Mesendoderm (in vitro differentiated cells): Measurements from ENCODE around the gene KANK2.
A peak's percentile ranks its signal among the peaks of the same experiment; 100 is the strongest.

Experiments used
- DNase-seq: peaks from one replicate; pipeline ENCODE4 v3.0.0; 2013
- H2AK5ac ChIP-seq: 2 replicates; pipeline ENCODE4 v1.6.1; 2013; ENCODE audit warnings: low read length, inconsistent platforms
- H2BK120ac ChIP-seq: 2 replicates; pipeline ENCODE4 v1.6.1; 2013; ENCODE audit warnings: low read depth, mild to moderate bottlenecking, low read length, moderate library complexity, mixed read lengths
- H2BK15ac ChIP-seq: replicated peaks from 2 replicates; pipeline ENCODE4 v1.6.1; 2013; ENCODE audit warnings: low read depth, mild to moderate bottlenecking, moderate library complexity
- H2BK5ac ChIP-seq: 2 replicates; pipeline ENCODE4 v1.6.1; 2013; ENCODE audit warnings: low read length, inconsistent platforms
- H3K18ac ChIP-seq: 2 replicates; pipeline ENCODE4 v1.6.1; 2013; ENCODE audit warnings: mild to moderate bottlenecking, low read length, mixed read lengths
- H3K23ac ChIP-seq: one replicate; pipeline ENCODE4 v1.6.1; 2013; ENCODE audit warnings: low read length
- H3K27ac ChIP-seq: 2 replicates; pipeline ENCODE4 v1.5.1; 2013; ENCODE audit warnings: low read depth, mild to moderate bottlenecking, inconsistent platforms, low read length, moderate library complexity
- H3K27me3 ChIP-seq: 2 replicates; pipeline ENCODE4 v1.6.1; 2013; ENCODE audit warnings: low read length, control low read depth, mild to moderate bottlenecking, inconsistent platforms; ENCODE audit not compliant: insufficient read depth, poor library complexity
- H3K36me3 ChIP-seq: 2 replicates; pipeline ENCODE4 v1.6.1; 2013; ENCODE audit warnings: low read length, inconsistent platforms; ENCODE audit not compliant: control insufficient read depth, insufficient read depth
- H3K4ac ChIP-seq: one replicate; pipeline ENCODE4 v1.6.1; 2013; ENCODE audit warnings: low read depth, mild to moderate bottlenecking, low read length, moderate library complexity
- H3K4me1 ChIP-seq: 2 replicates; pipeline ENCODE4 v1.6.1; 2013; ENCODE audit warnings: low read depth, low read length, inconsistent platforms; ENCODE audit not compliant: control insufficient read depth
- H3K4me2 ChIP-seq: 2 replicates; pipeline ENCODE4 v1.6.1; 2013; ENCODE audit warnings: low read length
- H3K4me3 ChIP-seq: 2 replicates; pipeline ENCODE4 v1.5.1; 2013; ENCODE audit warnings: mild to moderate bottlenecking, low read length
- H3K56ac ChIP-seq: one replicate; pipeline ENCODE4 v1.6.1; 2013; ENCODE audit warnings: low read length
- H3K79me1 ChIP-seq: 2 replicates; pipeline ENCODE4 v1.6.1; 2013; ENCODE audit warnings: low read length, inconsistent platforms
- H3K79me2 ChIP-seq: 2 replicates; pipeline ENCODE4 v1.6.1; 2013; ENCODE audit warnings: mild to moderate bottlenecking, low read length; ENCODE audit not compliant: control insufficient read depth, insufficient read depth
- H3K9ac ChIP-seq: 2 replicates; pipeline ENCODE4 v1.6.1; 2013; ENCODE audit warnings: low read length, inconsistent platforms
- H4K5ac ChIP-seq: one replicate; pipeline ENCODE4 v1.6.1; 2013; ENCODE audit warnings: low read length
- H4K8ac ChIP-seq: one replicate; pipeline ENCODE4 v1.6.1; 2013; ENCODE audit warnings: low read depth, mild to moderate bottlenecking, control low read depth, low read length, moderate library complexity
- WGBS: extraction: QIAGEN DNeasy Blood & Tissue Kit; methylation state at CpG from one replicate; pipeline ENCODE4 v1.1.7; 2013; ENCODE audit warnings: low lambda C conversion rate, missing lambda C conversion rate; ENCODE audit not compliant: insufficient coverage; ENCODE audit errors: extremely low coverage; 5-methylcytosine and 5-hydroxymethylcytosine counted together

The KANK2 gene

DNA sequence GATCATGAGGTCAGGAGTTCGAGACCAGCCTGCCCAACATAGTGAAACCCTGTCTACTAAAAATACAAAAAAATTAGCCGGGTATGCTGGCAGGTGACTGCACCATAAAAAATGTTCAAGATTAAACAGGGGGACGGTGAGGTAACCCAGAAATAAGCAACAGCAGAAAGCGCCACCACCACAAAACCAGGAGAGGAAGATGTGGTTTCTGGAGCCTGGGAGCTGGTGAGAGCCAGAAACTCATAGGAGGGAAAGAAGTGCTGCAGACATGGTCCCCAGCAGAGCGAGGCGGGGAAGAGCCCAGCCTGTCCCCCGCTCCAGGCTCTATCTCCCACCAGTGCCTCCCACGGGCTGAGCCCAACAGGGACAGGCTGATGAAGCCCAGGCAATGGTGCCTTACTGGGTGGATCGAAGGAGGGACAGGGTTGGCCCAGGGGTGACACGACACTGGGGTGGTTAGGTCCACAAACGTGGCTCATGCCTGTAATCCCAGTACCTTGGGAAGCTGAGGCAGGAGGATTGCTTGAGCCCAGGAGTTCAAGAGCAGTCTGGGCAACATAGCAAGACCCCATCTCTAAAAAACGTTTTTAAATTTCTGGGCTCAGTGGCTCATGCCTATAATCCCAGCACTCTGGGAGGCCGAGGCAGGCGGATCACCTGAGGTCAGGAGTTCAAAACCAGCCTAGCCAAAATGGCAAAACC, 60.8 kb downstream of the KANK2 start:
- H2BK15ac ChIP-seq, result no peak overlapping the region
- H3K4me1 ChIP-seq, result peaks cover 2% of the 10 kb centered on the region
- no peaks in the 10 kb centered on the region for H3K27me3 ChIP-seq
- H2BK5ac ChIP-seq, result no peak overlapping the region
- no peak overlapping the region for H3K56ac ChIP-seq
- H3K4me2 ChIP-seq, result no peak overlapping the region
- no peak overlapping the region for H3K4ac ChIP-seq
- H2BK120ac ChIP-seq, result no peak overlapping the region
- no peak overlapping the region for H4K8ac ChIP-seq
- peaks cover 4% of the 10 kb centered on the region for H3K79me1 ChIP-seq
- H3K36me3 ChIP-seq, result peaks cover 9% of the 10 kb centered on the region
- no peak overlapping the region for H2AK5ac ChIP-seq
- H3K23ac ChIP-seq, result no peak overlapping the region
- H4K5ac ChIP-seq, result no peak overlapping the region
- H3K27ac ChIP-seq, result no peak overlapping the region
- no peak overlapping the region for H3K18ac ChIP-seq
- no peak overlapping the region for H3K4me3 ChIP-seq
- H3K79me2 ChIP-seq, result no peaks in the 10 kb centered on the region
- no peak for DNase-seq
- WGBS, result no CpG with 5 or more reads among the region's 14 CpGs
- no peak overlapping the region for H3K9ac ChIP-seq

DNA sequence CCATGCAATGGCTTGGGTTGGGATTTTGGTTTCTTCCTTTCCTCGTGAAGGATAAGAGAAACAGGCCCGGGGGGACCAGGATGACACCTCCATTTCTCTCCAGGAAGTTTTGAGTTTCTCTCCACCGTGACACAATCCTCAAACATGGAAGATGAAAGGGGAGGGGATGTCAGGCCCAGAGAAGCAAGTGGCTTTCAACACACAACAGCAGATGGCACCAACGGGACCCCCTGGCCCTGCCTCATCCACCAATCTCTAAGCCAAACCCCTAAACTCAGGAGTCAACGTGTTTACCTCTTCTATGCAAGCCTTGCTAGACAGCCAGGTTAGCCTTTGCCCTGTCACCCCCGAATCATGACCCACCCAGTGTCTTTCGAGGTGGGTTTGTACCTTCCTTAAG, 65.9 kb downstream of the KANK2 start:
- Histone ChIP-seq H4K8ac (no peak overlapping the region), H2BK15ac (no peak overlapping the region), H2AK5ac (no peak overlapping the region), H3K56ac (no peak overlapping the region), H3K79me2 (no peaks in the 10 kb centered on the region), H3K4me1 (no peaks in the 10 kb centered on the region), H3K36me3 (peaks cover 37% of the 10 kb centered on the region), H3K4me3 (no peak overlapping the region), H3K18ac (no peak overlapping the region), H3K27me3 (no peaks in the 10 kb centered on the region), H3K79me1 (peaks cover 8% of the 10 kb centered on the region), H2BK5ac (no peak overlapping the region), H3K23ac (no peak overlapping the region), H3K27ac (no peak overlapping the region), H3K4ac (no peak overlapping the region), H2BK120ac (no peak overlapping the region), H3K9ac (no peak overlapping the region), H3K4me2 (no peak overlapping the region), H4K5ac (no peak overlapping the region)
- no CpG with 5 or more reads among the region's 7 CpGs for WGBS
- DNase-seq, result no peak

DNA sequence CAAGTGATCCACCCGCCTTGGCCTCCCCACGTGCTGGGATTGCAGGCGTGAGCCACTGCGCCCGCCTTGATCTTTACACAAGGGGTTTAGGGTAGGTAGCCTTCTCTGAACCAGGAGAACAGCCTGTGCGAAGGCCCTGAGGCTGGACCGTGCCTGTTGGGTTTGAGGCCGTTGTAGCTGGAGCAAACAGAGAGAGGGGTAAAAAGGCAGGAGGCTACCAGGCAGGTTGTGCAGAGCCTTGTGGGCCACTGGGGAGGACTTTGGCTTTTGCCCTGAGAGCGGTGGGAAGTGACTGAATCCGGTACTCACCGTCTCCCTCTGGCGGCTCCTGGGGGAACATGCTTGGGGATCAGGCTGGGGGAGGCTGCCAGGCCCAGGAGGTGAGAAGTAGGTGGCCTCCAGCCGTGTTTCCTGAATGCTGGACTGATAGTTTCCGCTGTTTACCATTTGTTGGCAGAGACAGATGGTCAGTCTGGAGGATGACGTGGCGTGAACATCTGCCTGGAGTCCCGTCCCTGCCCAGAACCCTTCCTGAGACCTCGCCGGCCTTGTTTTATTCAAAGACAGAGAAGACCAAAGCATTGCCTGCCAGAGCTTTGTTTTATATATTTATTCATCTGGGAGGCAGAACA, 66.4 kb downstream of the KANK2 start:
- Histone ChIP-seq H4K8ac (no peak overlapping the region), H2BK15ac (no peak overlapping the region), H3K9ac (no peak overlapping the region), H3K56ac (no peak overlapping the region), H2BK120ac (no peak overlapping the region), H3K27me3 (no peaks in the 10 kb centered on the region), H3K18ac (no peak overlapping the region), H3K79me1 (peaks cover 10% of the 10 kb centered on the region), H3K4me2 (no peak overlapping the region), H2AK5ac (no peak overlapping the region), H3K79me2 (no peaks in the 10 kb centered on the region), H3K4me3 (no peak overlapping the region), H3K4ac (no peak overlapping the region), H3K36me3 (peaks cover 40% of the 10 kb centered on the region), H3K23ac (no peak overlapping the region), H3K27ac (no peak overlapping the region), H4K5ac (no peak overlapping the region), H3K4me1 (no peaks in the 10 kb centered on the region), H2BK5ac (no peak overlapping the region)
- DNase-seq, result peak; percentile 94
- WGBS, result no CpG with 5 or more reads among the region's 19 CpGs

DNA sequence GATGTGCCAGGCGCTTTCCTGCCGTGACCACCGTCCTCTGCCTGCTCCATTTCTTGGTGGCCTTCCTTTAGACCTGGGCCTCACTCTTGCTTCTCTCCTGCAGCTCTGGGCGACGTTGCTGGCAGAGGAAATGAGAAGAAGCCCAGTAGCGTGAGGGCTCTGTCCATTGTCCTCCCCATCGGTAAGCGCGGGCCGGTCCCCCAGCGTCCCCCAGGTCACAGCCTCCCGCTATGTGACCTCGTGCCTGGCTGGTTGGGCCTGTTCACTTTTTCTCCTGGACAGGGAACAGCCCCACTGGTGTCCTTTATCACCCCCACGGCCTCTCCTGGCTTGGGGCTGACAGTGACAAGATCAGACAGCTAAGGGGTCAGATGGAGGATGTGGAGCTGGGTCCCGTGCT, 69.4 kb downstream of the KANK2 start:
- Histone ChIP-seq H3K36me3 (peaks cover 48% of the 10 kb centered on the region), H2BK15ac (no peak overlapping the region), H2BK120ac (no peak overlapping the region), H2AK5ac (no peak overlapping the region), H3K56ac (no peak overlapping the region), H3K4me2 (no peak overlapping the region), H3K27ac (no peak overlapping the region), H2BK5ac (no peak overlapping the region), H3K79me2 (no peaks in the 10 kb centered on the region), H3K23ac (no peak overlapping the region), H3K4ac (no peak overlapping the region), H4K5ac (no peak overlapping the region), H3K18ac (no peak overlapping the region), H3K27me3 (no peaks in the 10 kb centered on the region), H3K4me1 (no peaks in the 10 kb centered on the region), H4K8ac (no peak overlapping the region), H3K79me1 (peaks cover 12% of the 10 kb centered on the region), H3K4me3 (no peak overlapping the region), H3K9ac (no peak overlapping the region)
- WGBS, result no CpG with 5 or more reads among the region's 15 CpGs
- no peak for DNase-seq

DNA sequence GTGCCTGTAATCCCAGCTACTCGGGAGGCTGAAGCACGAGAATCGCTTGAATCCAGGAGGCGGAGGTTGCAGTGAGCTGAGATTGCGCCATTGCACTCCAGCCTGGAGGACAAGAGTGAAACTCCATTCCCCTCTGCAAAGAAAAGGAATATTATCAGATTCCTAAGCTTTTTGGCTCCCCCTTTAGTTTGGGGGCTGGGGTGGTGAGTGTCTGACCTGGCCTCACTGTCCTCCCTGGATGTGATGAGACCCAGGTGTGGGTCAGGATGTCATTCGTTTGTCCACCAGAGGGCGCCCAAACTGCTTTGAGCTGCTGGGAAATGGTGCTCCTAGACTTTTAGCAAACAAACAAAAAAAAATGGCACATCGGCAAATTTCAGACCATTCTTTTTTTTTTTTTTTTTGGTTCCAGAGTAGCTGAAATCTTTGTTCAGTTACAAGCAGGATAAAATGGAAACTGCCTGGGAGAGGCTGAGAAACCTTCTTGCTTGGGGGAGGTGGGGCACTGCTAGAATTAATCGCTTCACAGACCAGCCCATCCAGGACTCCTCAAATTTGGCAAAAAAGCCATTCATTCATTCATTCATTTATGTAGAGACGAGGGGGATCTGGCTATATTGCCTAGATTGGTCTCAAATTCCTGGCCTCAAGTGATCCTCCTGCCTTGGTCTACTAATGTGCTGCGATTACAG, 71.2 kb downstream of the KANK2 start:
- Histone ChIP-seq H3K56ac (no peak overlapping the region), H2BK5ac (no peak overlapping the region), H3K27ac (no peak overlapping the region), H3K23ac (no peak overlapping the region), H3K79me1 (peaks cover 7% of the 10 kb centered on the region), H3K18ac (no peak overlapping the region), H3K9ac (no peak overlapping the region), H3K4me2 (no peak overlapping the region), H2BK120ac (no peak overlapping the region), H2BK15ac (no peak overlapping the region), H3K4me1 (no peaks in the 10 kb centered on the region), H3K4ac (no peak overlapping the region), H4K8ac (no peak overlapping the region), H4K5ac (no peak overlapping the region), H2AK5ac (no peak overlapping the region), H3K36me3 (peaks cover 37% of the 10 kb centered on the region), H3K4me3 (no peak overlapping the region), H3K79me2 (no peaks in the 10 kb centered on the region), H3K27me3 (no peaks in the 10 kb centered on the region)
- no CpG with 5 or more reads among the region's 11 CpGs for WGBS
- DNase-seq, result peak; percentile 90
